Measurements from ENCODE around the gene LRRK1.

The LRRK1 gene

DNA sequence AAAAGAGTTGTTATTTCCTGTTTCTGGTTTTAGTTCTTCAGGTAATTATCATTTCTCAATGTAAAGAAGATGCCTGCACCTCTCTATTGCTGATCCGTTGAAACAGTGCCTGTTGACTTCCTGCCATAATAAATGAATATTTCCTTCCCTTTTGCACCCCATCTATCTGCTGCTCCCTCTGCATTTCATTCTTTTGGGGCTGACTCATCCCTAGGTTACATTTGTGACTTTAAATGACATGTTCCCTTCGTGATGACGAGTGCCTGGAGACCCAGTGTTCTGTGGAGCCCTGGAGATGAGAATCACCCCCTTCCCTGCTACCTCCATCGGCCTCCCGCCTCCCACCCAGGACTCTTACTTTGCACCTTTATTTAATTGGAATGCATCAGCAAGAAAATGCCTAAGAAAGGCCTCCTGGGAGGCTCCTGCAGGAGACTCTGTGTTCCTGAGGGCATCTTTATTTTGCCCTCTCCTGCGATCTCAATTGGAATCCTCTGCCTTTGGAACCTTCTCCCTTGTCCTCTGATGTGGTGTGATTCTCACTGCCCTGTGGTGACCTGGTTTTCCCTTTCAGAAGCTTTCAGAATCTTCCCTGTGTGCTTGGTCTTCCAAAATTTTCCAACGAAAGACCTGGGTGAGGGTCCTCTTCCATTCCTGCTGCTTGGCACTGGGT, 13.7 kb downstream of the LRRK1 start:
- DNase-seq (ENCODE audit: low read depth in 2 of 2) = no peak

DNA sequence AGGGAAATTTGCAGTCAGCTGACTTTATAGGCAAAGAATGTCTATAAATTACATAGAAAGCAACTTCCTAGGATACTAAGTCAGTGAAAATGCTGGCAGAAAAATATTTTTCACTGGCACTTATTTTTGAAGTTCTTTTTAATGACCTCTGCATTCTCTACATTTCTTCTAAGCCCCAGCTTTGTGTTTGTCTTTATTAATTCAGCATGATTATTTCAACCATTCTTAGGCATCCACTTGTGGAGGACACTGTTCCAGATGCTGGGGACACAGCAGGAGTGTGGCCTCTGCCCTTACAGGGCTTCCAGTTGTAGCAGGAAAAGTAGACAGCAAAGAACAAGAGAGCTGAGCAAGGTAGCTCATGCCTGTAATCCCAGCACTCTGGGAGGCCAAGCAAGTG, 15.0 kb downstream of the LRRK1 start:
- no peak for DNase-seq (ENCODE audit: low read depth in 2 of 2)

- no peak for DNase-seq (ENCODE audit: low read depth in 2 of 2)
These were observed 15.6 kb downstream of the LRRK1 start for GRCh38 chr15:100934726-100935125.

DNA sequence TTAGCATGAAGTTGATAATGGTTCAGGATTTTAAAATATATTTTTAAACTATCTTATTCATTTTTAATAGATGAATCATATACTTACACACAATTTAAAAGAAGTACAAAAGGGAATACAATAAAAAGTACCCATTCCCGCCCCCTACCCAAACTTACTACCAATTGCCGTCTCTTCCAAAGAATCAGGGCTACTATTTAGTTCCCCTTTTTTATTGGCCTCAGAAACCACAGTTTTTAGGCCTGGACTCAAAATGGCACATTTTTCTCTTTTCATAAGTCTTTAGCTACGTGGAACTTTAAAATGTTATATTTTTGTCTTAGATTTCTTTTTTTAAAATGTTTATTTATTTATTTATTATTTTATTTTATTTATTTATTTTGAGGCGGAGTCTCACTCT, 18.0 kb downstream of the LRRK1 start:
- DNase-seq (ENCODE audit: low read depth in 2 of 2) = no peak

DNA sequence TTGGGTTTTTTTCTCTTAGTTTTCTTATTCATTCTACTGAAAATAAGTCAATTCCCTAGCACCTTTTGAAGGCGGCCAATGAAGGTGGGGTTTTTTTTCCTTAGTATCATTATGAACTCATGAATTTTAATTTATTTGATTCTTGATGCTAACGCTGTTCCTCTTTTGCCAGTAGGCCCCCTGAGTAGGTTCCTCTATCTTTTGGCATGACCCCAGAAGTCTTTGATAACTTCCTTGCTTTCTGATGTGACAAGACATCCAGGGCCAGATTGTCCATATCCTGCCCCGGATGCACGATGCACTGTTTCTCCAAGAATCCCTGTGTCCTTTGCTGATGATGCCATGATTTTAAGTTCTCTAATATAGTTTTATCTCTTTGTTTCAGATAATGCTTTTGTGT, 20.6 kb downstream of the LRRK1 start:
- no peak for DNase-seq (ENCODE audit: low read depth in 2 of 2)

DNA sequence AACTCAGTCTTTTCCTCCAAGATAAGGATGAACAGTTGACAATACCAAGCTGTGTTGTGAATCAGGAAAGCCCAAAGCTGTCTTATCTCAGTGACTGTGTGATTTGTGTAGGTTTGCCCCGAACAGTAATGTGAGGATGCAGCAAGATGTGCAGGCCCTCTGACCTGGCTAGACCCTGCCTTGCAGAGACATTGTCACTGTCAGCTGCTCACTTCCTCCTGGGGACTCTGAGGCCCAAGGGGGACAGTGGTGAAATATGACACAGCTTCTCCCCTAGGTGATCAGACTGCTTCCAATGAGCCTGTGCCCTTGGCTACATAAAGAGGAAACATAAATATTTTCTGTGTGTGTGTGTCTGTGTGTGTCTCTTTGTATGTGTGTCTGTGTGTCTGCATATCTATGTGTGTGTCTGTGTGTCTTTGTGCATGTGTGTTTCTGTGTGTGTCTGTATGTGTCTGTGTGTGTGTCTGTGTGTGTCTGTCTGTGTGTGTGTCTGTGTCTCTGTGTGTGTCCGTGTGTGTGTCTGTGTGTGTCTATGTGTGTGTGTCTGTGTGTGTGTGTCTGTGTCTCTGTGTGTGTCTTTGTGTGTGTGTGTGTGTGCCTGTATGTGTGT, 21.7 kb downstream of the LRRK1 start:
- no peak for DNase-seq (ENCODE audit: low read depth in 2 of 2)

GRCh38 chr15:100941536-100941935, 22.4 kb downstream of the LRRK1 start:
- no peak for DNase-seq (ENCODE audit: low read depth in 2 of 2)

DNA sequence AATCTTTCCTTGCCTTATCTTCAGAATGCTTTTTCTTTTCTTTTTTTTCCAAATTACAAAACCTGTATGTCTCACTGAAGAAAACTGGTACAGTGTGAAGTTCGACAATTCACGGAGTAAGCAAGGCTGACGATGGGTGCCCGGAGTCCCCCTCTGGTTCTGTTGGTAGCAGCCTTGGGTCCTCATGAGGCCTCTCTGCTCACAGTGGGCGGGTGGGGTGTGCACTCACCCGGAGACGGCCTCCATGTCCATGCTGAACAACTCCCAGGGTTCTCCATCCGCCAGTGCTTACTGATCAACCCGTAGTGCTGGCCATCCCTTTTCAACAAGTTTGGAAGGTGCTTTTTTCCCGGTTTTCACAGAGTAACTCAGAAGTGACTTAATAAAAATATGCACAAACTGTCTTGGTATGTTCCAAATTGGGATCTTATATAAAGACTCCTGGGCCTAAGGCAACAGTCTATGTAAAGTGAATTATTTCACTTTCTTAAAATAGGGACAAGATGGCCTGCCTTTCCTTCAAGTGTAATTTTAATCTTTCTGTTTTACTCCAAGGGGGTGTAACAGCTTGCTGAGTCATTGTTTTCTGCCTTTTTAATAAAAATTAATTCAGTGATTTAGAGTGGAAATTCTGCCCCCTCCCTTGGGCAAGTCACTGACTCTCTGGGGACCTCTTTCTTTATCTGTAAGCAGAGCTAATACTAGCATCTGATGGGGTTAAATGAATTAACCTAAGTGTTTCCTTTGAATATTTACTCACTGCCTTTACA, 23.7 kb downstream of the LRRK1 start:
- DNase-seq (ENCODE audit: low read depth in 2 of 2) = no peak

DNA sequence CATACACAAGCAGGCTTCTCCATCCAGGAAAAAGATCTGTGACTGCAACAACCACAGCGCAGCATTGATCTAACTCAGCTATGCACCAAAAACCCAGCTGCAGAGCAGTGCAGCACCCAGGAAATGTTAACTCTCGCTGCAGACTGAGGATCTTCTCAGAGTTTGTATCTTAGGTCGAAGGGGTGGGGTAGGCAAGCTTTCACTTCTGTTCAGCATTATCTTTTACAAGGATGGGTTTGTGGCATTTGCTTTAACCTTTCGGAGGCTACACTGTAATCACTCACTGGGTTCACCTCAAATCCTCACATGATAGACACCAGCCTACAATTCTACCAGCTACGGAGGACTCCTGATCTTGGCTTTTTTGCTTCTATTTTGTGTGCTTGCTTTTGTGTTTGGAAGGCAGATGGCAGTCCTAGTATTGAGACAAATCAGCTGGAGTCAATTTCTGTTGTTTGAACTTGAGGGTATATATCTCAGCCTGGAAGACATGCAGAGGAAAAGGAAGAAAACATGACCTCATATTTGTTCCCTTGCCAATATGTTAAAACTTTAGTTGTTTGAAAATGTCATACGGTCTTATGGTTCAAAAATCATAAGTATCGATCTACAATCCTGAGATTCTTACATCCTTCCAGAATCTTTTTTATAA, 25.2 kb downstream of the LRRK1 start:
- DNase-seq (ENCODE audit: low read depth in 2 of 2) = no peak

DNA sequence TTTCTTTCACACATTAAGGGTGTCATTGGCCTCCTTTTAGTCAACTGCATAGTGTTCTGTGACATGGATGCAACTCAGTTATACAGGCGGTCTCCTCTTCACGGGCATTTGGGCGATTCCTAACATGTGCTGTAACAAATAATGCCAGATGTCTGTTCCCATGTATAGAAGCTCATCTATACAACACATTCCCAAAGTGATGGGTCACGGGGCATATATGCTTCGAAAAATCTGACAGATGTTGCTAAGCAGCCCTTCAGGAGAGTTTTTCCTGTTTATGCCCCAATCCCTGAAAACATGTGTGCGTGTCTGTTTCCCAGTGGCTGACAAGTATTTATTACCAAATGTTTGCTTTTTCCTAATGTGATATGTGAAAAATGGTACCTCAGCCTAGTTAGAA, 25.8 kb downstream of the LRRK1 start:
- no peak for DNase-seq (ENCODE audit: low read depth in 2 of 2)

GRCh38 chr15:100947760-100948429, 28.7 kb downstream of the LRRK1 start:
- DNase-seq (ENCODE audit: low read depth in 2 of 2) = no peak

DNA sequence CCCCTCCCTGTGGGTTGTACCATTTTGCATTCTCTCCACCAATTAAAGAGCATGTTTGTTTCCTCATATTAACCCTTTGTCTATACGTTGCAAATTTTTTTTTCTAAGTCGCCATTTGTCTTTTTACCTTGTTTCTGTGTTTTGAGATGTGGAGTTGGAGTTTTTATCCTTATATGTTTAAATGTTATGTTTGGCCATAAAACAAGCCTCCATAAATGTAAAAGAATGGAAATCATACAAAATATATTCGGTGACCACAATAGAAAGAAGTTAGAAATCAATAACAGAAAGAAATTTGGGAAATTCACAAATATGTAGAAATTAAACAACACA, 29.2 kb downstream of the LRRK1 start:
- DNase-seq (ENCODE audit: low read depth in 2 of 2) = no peak

DNA sequence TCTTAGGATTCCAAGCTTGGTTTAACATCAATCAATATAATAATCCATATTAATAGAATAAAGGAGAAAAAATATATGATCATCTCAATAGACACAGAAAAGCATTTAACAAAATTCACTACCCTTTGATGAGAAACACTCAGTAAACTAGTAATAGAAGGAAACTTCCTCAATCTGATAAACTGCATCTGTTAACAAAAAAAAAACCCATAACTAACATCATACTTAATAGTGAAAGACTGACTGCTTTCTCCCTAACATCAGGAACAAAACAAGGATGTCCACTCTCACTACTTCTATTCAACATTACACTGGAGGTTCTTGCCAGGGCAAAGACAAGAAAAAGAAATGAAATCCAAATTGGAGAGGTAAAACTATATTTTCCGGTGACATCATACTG, 30.5 kb downstream of the LRRK1 start:
- no peak for DNase-seq (ENCODE audit: low read depth in 2 of 2)

GRCh38 chr15:100951965-100952364, 32.8 kb downstream of the LRRK1 start:
- DNase-seq (ENCODE audit: low read depth in 2 of 2) = no peak

DNA sequence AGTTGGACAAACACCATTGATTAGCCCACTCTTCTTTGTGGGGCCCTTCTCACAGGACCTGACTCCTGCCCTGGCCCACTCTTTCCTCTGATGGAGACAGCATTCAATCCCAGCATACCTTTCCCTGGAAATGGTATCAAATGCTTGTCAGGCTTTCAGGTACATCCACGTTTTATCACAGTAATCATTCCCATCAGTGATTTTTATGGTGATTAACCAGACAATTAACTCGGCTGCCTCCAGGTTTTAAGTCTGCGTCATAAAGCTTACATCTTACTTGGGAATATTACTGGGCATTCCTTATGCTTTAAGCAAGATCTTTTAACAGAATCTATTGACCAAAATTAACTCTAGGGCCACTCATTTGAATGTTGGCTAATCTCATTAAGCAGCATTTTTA, 33.4 kb downstream of the LRRK1 start:
- DNase-seq (ENCODE audit: low read depth in 2 of 2) = no peak

DNA sequence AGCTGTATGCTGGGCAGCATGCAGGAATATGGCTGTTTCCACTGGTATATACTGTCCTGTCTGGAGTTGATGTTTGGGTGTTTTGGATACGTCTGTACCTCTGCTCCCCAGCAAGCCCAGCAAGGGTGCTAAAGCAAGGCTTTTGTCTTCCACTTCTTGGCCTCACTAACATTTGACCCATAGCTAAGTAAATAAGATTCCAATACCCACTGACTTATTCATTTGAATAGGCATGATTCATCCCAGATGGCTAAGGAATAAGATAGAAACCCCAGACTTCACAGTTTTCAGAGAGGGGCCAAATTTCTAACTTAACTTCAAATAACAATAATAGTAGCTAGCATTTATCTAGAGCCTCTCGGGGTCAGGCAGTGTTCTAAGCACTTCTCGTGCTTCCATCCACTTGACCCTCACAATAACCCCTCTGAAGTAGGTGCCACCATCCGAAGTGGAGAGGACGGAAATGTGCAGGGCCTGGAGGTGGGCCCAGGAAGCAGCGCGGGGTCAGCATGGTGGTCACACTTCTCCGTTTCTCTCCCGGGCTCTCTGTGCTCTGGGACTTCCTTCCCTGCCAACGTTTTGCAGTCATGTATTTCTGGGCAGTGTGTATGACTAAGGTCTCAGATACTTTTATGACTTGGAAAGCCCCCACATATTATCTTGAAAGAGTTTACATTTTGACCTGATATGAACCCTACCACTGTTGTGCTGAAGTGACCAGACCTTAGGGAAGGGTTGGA, 39.3 kb downstream of the LRRK1 start:
- DNase-seq (ENCODE audit: low read depth in 2 of 2) = no peak

DNA sequence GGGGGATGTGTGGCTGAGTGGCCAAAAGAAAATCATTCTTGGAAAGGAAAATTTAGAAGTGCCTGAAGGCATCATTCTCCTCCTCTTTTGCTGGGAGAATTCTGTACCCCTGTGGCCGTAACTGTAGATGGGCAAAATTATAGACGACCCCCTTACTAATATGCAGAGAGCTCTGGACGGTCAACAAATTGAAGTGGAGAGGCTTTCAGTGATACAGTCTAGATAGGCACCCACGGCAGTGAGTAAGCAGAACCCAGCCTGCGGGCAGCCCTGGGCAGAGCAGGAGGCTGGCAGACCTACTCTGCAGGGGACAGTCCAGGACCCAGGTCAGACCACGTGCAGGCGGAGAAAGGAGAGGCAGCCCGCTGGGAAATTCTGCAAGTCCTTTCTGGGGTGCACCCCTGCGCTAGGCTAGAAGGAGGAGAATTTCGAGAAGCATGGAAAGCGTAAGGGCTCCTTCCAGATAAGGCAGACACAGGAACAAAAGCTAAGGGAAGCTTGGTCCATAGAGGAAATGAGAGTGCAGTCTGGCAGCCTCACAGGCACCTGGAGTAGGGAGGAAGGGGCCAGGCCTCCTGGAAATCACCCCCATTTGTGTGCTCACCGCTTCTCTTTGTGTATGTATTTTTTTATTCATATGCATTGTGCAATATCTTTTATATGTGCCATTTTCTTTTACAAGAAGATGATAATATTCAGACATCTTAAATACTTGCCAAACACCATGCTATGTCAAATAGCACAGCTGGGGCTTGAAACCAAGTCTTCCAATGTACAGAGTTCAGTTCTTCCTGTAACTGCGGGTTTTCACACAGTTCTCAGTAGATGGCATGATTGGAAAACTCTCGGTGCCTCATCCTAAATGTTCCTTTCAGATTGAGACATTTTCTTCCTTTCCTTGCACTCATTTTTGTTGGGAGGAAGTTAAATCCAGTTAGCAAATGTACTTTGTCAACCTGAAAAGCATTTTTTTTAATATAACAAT, 40.2 kb downstream of the LRRK1 start:
- no peak for DNase-seq (ENCODE audit: low read depth in 2 of 2)

DNA sequence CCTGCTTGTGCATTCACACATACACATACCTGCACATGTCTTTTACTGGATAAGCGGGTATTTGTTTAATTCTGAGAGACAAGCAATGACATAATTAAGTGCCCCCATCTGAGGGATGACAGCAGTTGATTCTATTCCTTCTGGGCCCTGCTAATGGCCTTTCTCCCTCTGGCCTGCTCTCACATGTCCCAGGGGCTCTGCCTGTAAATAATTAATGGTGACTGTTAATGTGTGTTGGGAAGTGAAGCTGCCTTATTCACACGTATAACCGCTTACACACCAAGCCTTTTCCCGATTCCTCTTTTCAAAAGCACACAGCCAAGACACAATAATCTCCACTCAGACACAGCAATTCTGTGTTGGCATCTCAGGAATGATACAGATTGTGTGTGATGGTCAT, 47.8 kb downstream of the LRRK1 start:
- DNase-seq (ENCODE audit: low read depth in 2 of 2) = no peak

- no peak for DNase-seq (ENCODE audit: low read depth in 2 of 2)
These were observed 49.2 kb downstream of the LRRK1 start for GRCh38 chr15:100968050-100968966.
